Breast epithelium (tissue), 3 donors: ENCODE results near the gene ARHGAP44.

ENCODE experiments used
- POLR2A ChIP-seq: fragments of 450-650 bp; IDR thresholded peaks from one replicate; pipeline ENCODE4 v1.6.1; 2016; ENCODE audit warnings: antibody characterized with exemption, mild to moderate bottlenecking, moderate library complexity
- TF ChIP-seq, protein P1 (sequence below), 3 donors: fragments of 450-650 bp; IDR thresholded peaks; one replicate each; pipeline ENCODE4 v1.5.1; 2016 to 2017; ENCODE audit warnings: antibody characterized with exemption in 3 of 3, mild to moderate bottlenecking in 3 of 3, moderate library complexity in 3 of 3

DNA sequence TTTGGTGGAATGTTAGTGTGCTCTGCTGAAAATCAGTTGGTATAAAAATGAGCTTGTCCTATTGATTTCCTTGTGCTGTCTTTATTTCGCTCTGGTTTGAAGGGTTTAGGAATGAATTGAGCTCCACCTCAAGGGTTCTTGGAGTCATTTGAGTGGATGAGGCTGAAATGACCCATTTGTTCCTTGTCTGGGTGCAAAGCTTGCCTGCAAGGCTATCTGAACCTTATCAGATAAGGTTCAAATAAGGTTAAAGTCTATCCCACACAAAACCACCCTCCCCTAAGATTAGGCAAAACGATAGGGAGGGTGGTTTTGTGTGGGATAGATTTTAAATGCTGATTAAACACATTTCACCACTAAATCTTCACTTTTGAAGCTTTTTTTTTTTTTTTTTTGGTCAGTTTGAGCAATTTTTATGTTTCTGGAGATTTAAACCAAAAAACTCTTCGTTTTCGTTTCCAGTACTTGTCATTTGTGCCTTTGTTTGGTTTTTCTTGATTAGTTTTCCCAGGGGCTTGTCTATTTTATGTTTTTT, 62.7 kb downstream of the ARHGAP44 start:
- TF ChIP-seq, protein P1, sequence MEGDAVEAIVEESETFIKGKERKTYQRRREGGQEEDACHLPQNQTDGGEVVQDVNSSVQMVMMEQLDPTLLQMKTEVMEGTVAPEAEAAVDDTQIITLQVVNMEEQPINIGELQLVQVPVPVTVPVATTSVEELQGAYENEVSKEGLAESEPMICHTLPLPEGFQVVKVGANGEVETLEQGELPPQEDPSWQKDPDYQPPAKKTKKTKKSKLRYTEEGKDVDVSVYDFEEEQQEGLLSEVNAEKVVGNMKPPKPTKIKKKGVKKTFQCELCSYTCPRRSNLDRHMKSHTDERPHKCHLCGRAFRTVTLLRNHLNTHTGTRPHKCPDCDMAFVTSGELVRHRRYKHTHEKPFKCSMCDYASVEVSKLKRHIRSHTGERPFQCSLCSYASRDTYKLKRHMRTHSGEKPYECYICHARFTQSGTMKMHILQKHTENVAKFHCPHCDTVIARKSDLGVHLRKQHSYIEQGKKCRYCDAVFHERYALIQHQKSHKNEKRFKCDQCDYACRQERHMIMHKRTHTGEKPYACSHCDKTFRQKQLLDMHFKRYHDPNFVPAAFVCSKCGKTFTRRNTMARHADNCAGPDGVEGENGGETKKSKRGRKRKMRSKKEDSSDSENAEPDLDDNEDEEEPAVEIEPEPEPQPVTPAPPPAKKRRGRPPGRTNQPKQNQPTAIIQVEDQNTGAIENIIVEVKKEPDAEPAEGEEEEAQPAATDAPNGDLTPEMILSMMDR (IDR thresholded peaks at IDR 0.05) = no peak
- no peak for TF ChIP-seq POLR2A
